ENCODE results near the gene ATP13A1. TPM values are rescaled to one million over a fixed set of nuclear protein-coding genes. Genes with fewer than 3 reads are reported as not detected.
"Not testable (repeated sequence)": the region's sequence is repeated elsewhere in the genome, so short reads cannot be mapped to it uniquely, and the experiment has no call there.

The ATP13A1 gene
- total RNA-seq, 1 donor from 2014 or later = 86.5 TPM

- no peak for DNase-seq (ENCODE audit: low spot score)
Measured at GRCh38 chr19:19619849-19620210, 43.6 kb downstream of the ATP13A1 start.

GRCh38 chr19:19619181-19619848 lies 44.2 kb downstream of the ATP13A1 start:
- peak; percentile 63 for DNase-seq (ENCODE audit: low spot score)

GRCh38 chr19:19618219-19619051 lies 45.0 kb downstream of the ATP13A1 start, which contains the start of gene PBX4:
TSS of gene PBX4 (minus strand) at chr19:19618687. CDS start at chr19:19618629, 58 bp downstream.
- peak; percentile 96 for DNase-seq (ENCODE audit: low spot score)

GRCh38 chr19:19615086-19615485 lies 48.4 kb downstream of the ATP13A1 start:
- no peak for DNase-seq (ENCODE audit: low spot score)

- no peak for DNase-seq (ENCODE audit: low spot score)
Measured at GRCh38 chr19:19613506-19613905, 50.0 kb downstream of the ATP13A1 start.

- DNase-seq (ENCODE audit: low spot score) = no peak
Measured at GRCh38 chr19:19610376-19611202, 52.9 kb downstream of the ATP13A1 start.

GRCh38 chr19:19606686-19607085 lies 56.8 kb downstream of the ATP13A1 start:
- DNase-seq (ENCODE audit: low spot score) = not testable (repeated sequence)

- DNase-seq (ENCODE audit: low spot score) = peak; percentile 57
Measured at GRCh38 chr19:19606021-19606420, 57.5 kb downstream of the ATP13A1 start.

- no peak for DNase-seq (ENCODE audit: low spot score)
Measured at GRCh38 chr19:19602713-19603324, 60.7 kb downstream of the ATP13A1 start.

GRCh38 chr19:19602136-19602712 lies 61.3 kb downstream of the ATP13A1 start:
- DNase-seq (ENCODE audit: low spot score) = no peak

GRCh38 chr19:19600793-19601330 lies 62.6 kb downstream of the ATP13A1 start:
- DNase-seq (ENCODE audit: low spot score) = no peak

GRCh38 chr19:19598728-19599451 lies 64.6 kb downstream of the ATP13A1 start:
- not testable (repeated sequence) for DNase-seq (ENCODE audit: low spot score)

GRCh38 chr19:19597809-19598306 lies 65.6 kb downstream of the ATP13A1 start:
- no peak for DNase-seq (ENCODE audit: low spot score)

Other genes starting within 250 kb of the ATP13A1 start
- gene TSSK6, start 148.1 kb downstream of the ATP13A1 start, total RNA-seq = 3.3 TPM
- 376 TPM for gene NDUFA13, start 147.5 kb downstream of the ATP13A1 start, total RNA-seq
- gene YJEFN3, start 134.8 kb downstream of the ATP13A1 start, total RNA-seq = 8.9 TPM
- gene CILP2, start 125.4 kb downstream of the ATP13A1 start, total RNA-seq = 0.26 TPM
- gene PBX4, start 45.0 kb downstream of the ATP13A1 start, total RNA-seq = 9.9 TPM
- 44.3 TPM for gene LPAR2, start 35.5 kb downstream of the ATP13A1 start, total RNA-seq
- gene GMIP, start 20.0 kb downstream of the ATP13A1 start, total RNA-seq = 28.5 TPM
- gene ZNF101, start 5.2 kb upstream of the ATP13A1 start, total RNA-seq = 9.2 TPM
- 6.4 TPM for gene ZNF14, start 69.4 kb upstream of the ATP13A1 start, total RNA-seq
- gene ZNF506, start 158.1 kb upstream of the ATP13A1 start, total RNA-seq = 28.9 TPM
- 16.0 TPM for gene ZNF253, start 202.2 kb upstream of the ATP13A1 start, total RNA-seq
- gene ZNF93, start 237.3 kb upstream of the ATP13A1 start, total RNA-seq = 3.9 TPM